ENCODE results near the gene UROC1. TPM values are rescaled to one million over a fixed set of nuclear protein-coding genes. Genes with fewer than 3 reads are reported as not detected.

Gene UROC1
- total RNA-seq, 1 experiment from 2014 or later: not detected

- Histone ChIP-seq H3K4me2 (ENCODE audit: insufficient read depth, insufficient read length, low read length) (no peak overlapping the region), H3K23ac (ENCODE audit: insufficient read length, low read depth, low read length) (no peak overlapping the region), H3K79me2 (ENCODE audit: insufficient read depth, low read length) (no peaks in the 10 kb centered on the region), H3K4ac (ENCODE audit: low read depth, low read length) (no peak overlapping the region), H2AFZ (ENCODE audit: low read length) (no peak overlapping the region), H3K18ac (ENCODE audit: insufficient read length, low read depth, low read length) (no peak overlapping the region), H2BK15ac (ENCODE audit: low read depth, low read length) (no peak overlapping the region), H2AK5ac (ENCODE audit: insufficient read length, low read length) (no peak overlapping the region), H4K91ac (ENCODE audit: insufficient read length, low read depth, low read length) (no peak overlapping the region), H2BK120ac (ENCODE audit: low read depth, low read length, poor library complexity, severe bottlenecking) (no peak overlapping the region), H3K14ac (ENCODE audit: insufficient read depth, low read length) (no peak overlapping the region), H3K79me1 (ENCODE audit: insufficient read depth, low read depth, low read length, poor library complexity, severe bottlenecking) (no peaks in the 10 kb centered on the region), H3K27ac (ENCODE audit: insufficient read length, low read depth, low read length) (no peak overlapping the region), H3K4me1 (ENCODE audit: insufficient read depth, low read length) (no peaks in the 10 kb centered on the region), H3K27me3 (ENCODE audit: insufficient read depth, low read length) (no peaks in the 10 kb centered on the region), H2BK12ac (ENCODE audit: insufficient read length, low read depth, low read length) (no peak overlapping the region), H2BK5ac (ENCODE audit: insufficient read length, low read length) (no peak overlapping the region), H4K5ac (ENCODE audit: insufficient read length, low read depth, low read length) (no peak overlapping the region), H3K9ac (ENCODE audit: extremely low read depth, insufficient read length, low read length) (no peak overlapping the region), H4K20me1 (ENCODE audit: control insufficient read depth, insufficient read depth, insufficient read length) (no peaks in the 10 kb centered on the region), H3K9me3 (ENCODE audit: control insufficient read depth, low read depth, low read length) (no peaks in the 10 kb centered on the region), H2BK20ac (ENCODE audit: low read depth, low read length, poor library complexity, severe bottlenecking) (no peak overlapping the region), H3T11ph (ENCODE audit: low read length) (no peak overlapping the region), H4K8ac (replicated peaks; ENCODE audit: insufficient read length, low read depth, low read length) (no peak overlapping the region), H3K23me2 (ENCODE audit: insufficient read length, low read depth, low read length, poor library complexity, severe bottlenecking) (no peaks in the 10 kb centered on the region), H3K56ac (ENCODE audit: insufficient read length, low read depth, low read length) (no peak overlapping the region)
- H3K4me1 Mint-ChIP-seq: no peaks in the 10 kb centered on the region
- WGBS (ENCODE audit: extremely low coverage, insufficient read length, low lambda C conversion rate): no CpG with 5 or more reads among the region's 9 CpGs
- H3K27ac Mint-ChIP-seq: no peak overlapping the region; a peak in 1 of 7 replicates
- H3K9me3 Mint-ChIP-seq: no peaks in the 10 kb centered on the region
- TF ChIP-seq CTCF (conservative IDR thresholded peaks at IDR 0.05): no peak
- H3K36me3 Mint-ChIP-seq (ENCODE audit: insufficient read depth in 1 of 3, low read depth in 3 of 3): peaks cover 26 to 83% (median 67%) of the 10 kb centered on the region in 3 experiments; a peak in 6 of 7 replicates
- DNase-seq: no peak
- H3K27me3 Mint-ChIP-seq (ENCODE audit: low read depth): no peaks in the 10 kb centered on the region
- no peak overlapping the region for H3K4me3 Mint-ChIP-seq
Measured at GRCh38 chr3:126459763-126460127, 57.8 kb downstream of the UROC1 start.
